NCI-H510A (cell line): ENCODE data around the gene IL20.
A peak's percentile ranks its signal among the peaks of the same experiment; 100 is the strongest.

ENCODE experiments used
- DNase-seq: peaks from one replicate; lab custom pipeline; 2025; lab: John Stamatoyannopoulos, UW

The IL20 gene

DNA sequence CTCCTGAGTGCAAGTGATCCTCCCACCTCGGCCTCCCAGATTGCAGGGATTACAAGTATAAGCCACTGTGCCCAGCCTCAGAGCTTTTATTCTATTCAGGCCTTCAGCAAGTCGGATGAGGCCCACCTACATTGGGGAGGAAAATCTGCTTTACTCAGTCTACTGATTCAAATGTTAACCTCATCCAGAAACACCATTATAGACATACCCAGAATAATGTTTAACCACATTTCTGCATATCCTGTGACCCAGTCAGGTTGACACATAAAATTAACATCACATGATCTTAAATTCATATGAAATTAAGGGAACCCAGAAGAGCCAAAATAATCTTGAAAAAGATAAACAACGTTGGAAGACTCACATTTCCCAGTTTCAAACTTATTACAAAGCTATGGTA is 14.9 kb downstream of the IL20 start:
- no peak for DNase-seq

DNA sequence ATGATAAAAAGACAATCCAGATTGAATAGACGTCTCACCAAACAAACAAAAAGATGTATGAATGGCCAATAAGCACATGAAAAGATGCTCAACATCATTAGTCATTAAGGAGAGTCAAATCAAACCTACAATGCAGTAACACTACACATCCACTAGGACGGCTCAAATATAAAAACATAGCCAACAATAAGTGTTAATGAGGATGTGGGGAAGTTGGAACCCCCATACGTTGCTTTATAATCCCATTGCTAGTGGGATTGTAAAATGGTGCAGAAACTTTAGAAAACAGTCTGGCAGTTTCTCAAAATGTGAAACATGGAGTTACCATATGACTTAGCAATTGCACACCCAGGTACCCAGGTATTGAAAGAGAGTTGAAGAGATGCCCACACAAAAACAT is 17.1 kb downstream of the IL20 start:
- DNase-seq = no peak

GRCh38 chr1:206883160-206883559 is 17.7 kb downstream of the IL20 start:
- no peak for DNase-seq

DNA sequence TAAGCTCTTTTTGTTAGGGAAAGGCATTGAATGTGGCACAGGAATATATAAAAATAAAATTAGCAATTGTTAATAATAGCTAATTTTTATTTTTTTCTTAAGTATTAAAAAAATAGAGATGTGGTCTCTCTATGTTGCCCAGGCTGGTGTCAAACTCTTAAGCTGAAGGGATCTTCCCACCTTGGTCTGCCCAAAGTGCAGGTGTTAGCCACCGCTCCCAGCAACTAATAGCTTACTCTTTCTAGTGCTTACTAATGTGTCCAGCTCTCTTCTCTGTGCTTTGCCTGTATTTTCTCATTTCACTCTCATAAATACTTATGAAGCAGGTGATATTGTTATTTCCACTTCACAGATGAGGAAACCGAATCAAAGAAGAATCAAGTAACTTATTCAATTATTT is 18.5 kb downstream of the IL20 start:
- no peak for DNase-seq

DNA sequence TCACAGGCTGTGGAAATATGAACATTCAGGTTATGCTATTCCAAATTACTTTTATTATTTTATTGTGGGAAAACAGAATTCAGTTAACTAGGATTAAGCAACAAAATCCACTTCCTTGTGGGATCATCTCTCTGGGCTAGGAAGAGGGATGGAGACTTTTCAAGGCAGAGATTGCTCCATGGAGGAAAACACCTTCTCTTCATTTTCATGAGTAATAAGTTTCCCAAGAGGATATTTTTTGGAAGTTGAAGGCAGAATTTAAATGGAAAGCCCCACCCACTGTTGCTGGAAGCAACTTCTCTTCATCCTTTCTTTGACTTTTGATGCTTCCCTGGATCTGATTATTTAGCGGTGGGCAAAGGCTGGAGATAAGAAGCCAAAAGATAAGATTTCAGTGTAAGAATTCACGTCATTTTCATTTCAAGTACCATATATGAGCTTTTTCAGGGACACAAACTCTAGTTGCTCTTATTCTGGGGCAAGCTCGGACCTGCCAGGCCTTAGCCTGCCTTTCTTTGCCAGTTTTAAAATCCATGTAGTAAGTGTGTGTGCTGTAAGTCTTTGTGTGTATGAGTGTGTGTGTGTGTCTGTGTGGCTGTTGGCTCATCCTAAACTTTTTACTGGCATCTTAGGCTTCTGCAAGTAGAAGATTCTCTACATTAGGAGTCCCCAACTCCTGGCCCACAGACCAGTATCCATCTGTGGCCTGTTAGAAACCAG is 20.1 kb downstream of the IL20 start:
- no peak for DNase-seq

DNA sequence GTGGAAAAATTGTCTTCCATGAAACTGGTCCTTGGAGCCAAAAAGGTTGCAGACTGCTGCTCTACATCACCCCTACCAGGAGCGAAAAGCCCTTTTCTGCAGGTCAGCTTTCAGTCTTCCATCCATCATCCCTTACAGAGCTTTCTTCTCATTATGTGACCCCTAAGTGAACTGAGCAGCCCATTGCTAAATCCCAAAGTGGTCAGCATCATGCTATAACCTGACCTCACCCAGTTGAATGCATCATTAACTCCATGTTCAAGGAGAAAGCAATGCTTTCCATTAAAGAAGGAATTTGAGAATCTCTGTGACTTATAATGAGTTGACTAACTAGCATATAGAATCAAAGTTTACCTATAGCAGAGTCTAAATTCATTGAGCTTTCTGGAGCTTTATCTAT is 21.4 kb downstream of the IL20 start:
- DNase-seq = no peak

- DNase-seq = no peak
Measured at GRCh38 chr1:206887701-206888100, 22.3 kb downstream of the IL20 start.

GRCh38 chr1:206890125-206891060 is 25.0 kb downstream of the IL20 start:
- DNase-seq = no peak

GRCh38 chr1:206891412-206891811 is 26.0 kb downstream of the IL20 start:
- no peak for DNase-seq

DNA sequence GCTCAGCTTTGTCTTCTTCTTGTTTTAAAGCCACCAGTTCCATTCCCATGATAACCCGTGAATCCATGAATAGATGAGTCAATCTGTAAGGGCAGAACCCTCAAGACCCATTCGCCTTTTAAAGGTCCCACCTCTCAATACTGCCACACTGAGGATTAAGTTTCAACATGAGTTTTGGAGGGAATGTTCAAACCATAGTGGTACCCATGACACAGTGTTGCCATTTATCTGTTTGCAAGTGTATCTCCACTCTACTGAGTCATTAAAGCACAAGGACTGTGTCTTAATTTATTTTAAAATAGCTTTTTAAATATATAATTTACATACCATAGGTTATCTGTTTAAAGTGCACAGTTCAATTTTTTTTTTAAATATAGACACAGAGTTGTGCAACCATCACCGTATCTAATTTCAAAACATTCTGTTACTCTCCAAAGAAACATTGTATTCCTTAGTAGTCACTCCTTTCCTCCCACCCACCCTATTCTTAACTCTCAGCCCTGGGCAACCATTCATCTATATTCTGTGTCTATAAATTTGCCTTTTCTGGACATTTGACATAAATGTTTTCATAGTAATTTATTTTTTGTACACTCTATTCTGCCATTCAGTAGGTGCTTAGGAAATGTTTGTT is 27.0 kb downstream of the IL20 start:
- DNase-seq = no peak

GRCh38 chr1:206893380-206893779 is 28.0 kb downstream of the IL20 start:
- DNase-seq = no peak

- peak; percentile 82 for DNase-seq
Measured at GRCh38 chr1:206895325-206895724, 29.9 kb downstream of the IL20 start.

GRCh38 chr1:206895837-206896242 is 30.4 kb downstream of the IL20 start:
- DNase-seq = peak; percentile 40

- DNase-seq = no peak
Measured at GRCh38 chr1:206896261-206896660, 30.8 kb downstream of the IL20 start.

DNA sequence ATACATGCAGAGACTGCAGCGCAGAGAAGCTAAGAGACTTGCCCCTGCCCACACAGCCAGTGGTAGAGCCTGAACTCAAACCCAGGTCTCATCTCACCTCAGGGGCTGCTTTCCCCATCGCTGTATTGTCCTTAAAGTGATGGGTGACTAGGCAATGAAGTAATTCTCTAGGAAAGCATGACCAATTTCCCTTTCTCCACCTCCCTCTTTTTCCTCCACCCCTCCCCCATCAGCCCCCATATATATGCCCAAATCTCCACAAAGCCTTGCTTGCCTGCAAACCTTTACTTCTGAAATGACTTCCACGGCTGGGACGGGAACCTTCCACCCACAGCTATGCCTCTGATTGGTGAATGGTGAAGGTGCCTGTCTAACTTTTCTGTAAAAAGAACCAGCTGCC is 31.8 kb downstream of the IL20 start, which contains the start of gene IL24:
Gene IL24 (plus strand): TSS at position 269 of the 400 bp plus-strand sequence. CDS start 390 bp downstream, outside the sequence.
- no peak for DNase-seq

DNA sequence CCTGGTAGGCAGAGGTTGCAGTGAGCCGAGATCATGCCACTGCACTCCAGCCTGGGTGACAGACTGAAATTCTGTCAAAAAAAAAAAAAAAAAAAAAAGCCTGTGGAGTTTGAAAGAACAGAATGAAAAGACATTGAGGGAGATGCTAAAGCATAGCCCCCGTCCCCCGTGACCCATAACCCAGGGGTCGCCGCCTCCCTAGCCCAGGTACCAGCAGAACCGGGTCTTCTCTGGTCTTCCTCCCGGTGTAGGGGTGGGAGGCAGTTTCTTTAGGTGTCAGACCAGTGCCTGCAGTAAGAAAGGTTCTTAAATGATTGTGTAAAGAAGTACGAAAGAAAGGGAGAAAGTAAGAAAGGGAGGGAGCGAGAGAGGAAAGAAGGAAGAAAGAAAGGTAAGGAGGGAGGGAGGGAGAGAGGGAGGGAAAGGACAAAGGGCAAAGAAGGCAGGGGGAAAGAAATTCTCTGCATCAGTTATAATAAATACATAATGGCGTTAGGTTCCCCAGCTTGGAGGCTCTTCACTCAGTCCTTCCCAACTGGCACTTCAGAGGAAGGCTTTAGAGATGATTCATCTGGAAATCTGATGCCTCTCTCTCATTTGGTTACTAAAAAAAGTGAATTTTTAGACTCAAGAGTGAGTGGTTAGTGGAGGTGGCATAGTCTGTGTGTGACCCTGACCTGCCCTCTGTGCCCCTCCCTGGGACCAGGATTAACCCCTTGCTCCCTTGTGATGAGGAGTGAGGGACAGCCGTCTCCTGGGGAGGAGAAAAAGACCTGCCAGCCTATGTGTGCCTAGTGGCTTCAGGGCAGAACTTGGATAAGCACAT is 32.9 kb downstream of the IL20 start:
- peak; percentile 13 for DNase-seq

DNA sequence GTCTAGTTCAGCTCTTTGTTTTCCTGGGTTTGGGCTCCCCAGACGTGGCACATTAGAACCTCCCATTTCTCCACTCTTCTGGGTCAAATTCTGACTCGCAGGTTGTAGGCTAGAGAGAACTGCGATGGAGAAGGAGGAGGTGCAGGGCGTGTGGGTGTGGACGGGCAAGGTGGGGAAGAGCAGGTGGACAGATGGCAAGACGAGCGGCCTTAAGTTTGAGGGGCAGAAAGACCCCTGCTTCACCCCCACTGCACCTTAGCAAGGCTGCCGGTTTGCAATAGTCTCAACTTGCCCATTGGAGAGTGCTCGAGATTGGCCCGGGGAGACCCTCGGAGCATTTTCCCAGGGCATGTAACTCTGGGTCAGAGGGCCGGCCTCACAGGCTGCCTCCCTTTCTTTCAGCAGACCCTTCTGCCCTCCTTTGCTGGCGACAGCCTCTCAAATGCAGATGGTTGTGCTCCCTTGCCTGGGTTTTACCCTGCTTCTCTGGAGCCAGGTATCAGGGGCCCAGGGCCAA is 33.5 kb downstream of the IL20 start:
- no peak for DNase-seq

- no peak for DNase-seq
Measured at GRCh38 chr1:206899717-206900116, 34.3 kb downstream of the IL20 start.

DNA sequence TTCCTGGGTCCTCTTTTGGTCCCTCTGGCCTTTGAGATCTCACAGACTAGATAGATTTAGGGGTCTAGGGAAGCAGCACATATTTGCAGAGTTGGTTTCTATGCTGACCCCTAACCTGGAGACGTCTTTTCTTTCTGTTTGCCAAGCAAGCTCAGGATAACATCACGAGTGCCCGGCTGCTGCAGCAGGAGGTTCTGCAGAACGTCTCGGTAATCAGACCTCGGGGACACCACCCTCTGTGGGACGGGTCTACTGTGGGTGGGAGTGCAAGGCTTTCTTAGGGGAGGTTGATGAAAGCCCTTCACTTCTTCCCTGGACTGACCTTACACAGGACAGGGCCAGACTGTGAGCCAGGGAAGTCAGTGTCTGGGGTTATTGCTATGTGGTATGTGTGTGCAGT is 34.7 kb downstream of the IL20 start:
- no peak for DNase-seq

GRCh38 chr1:206901944-206902343 is 36.5 kb downstream of the IL20 start:
- DNase-seq = no peak

GRCh38 chr1:206902702-206903101 is 37.3 kb downstream of the IL20 start:
- no peak for DNase-seq

DNA sequence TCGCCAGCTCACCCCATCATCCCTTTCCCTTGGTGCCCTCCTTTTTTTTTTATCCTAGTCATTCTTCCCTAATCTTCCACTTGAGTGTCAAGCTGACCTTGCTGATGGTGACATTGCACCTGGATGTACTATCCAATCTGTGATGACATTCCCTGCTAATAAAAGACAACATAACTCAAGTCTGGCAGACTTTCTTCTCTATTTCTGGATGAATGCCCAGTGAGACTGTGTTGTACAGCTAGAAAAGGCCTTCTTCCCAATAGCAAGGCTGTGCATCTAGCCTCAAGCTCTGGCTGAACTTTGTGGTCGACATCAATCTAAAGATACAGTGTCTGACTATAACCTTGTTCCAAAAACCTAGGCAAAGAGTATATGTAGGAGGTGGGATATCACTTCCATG is 38.3 kb downstream of the IL20 start:
- DNase-seq = no peak
